DND-41 (cell line): Measurements from ENCODE around the gene TPCN1.

Experiments
- CTCF ChIP-seq: IDR thresholded peaks from 2 replicates; pipeline ENCODE4 v1.5.1; 2012; ENCODE audit warnings: borderline replicate concordance, low read length, moderate library complexity, mild to moderate bottlenecking; ENCODE audit not compliant: poor library complexity, severe bottlenecking; ENCODE audit errors: extremely low read depth
- EZH2 ChIP-seq: IDR thresholded peaks from 3 replicates; pipeline ENCODE4 v1.6.1; 2012; ENCODE audit warnings: borderline replicate concordance, low read depth, mild to moderate bottlenecking, moderate library complexity, low read length, inconsistent platforms; ENCODE audit not compliant: severe bottlenecking

DNA sequence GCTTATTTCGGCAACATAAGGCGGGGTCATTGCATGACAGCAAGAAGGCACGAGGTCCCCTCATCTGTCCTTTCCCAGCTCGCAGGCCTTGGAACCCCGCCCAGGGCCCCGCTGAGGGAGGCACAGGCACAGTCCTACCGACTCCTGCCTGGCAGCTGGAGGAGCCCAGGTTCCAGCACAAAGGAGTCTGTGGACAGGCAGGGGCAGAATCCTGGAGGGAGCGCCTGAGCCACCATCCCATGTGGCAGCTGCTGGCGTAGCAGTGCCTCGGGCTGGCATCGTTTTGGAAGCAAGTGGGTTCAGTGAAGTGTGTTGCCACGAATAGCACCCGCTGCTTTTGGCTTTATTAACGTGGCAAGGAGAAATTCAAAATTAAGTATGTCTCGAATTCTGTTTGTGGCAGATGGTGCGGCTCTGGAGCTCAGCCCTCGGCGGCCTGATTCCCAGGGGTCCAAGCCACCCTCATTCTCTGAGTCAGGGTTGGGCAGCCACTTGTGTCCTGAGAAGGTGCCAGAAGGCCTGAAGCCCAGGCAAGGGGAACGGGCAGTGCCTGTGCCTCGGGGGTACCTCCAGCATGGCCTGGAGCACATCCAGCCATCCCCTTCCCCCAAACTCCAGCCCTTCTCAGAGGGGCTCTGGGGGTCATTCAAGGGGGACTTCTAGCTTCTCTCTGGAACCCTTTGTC is 77.7 kb downstream of the TPCN1 start:
- TF ChIP-seq EZH2 (no peak), CTCF (no peak)
